T-cell (primary cell): ENCODE results near the gene PAMR1. TPM values are rescaled to one million over a fixed set of nuclear protein-coding genes. Genes with fewer than 3 reads are reported as not detected.
"Not testable (repeated sequence)": the region's sequence is repeated elsewhere in the genome, so short reads cannot be mapped to it uniquely, and the experiment has no call there.

Experiments
- ATAC-seq, 4 experiments: fragments of 200-7000 bp in 3 of 4; fragments of 150-1000 bp in 1 of 4; cut with Tn5 transposase; replicated peaks in 1 of 4; 1 replicate in 3 of 4; 2 replicates in 1 of 4; pipeline ENCODE4 v1.10.0; 2021; ENCODE audit warnings: moderate library complexity in 3 of 4, mild to moderate bottlenecking in 2 of 4, moderate number of reproducible peaks in 1 of 4
- CTCF ChIA-PET, 2 donors: fragments of 300-600 bp; sonication (Branson Sonifier 250); formaldehyde crosslinking; loops; one replicate each; lab custom pipeline; 2022; ENCODE audit warnings: antibody characterized with exemption in 2 of 2; lab: Charles Lee
- POLR2A ChIA-PET, 2 donors: fragments of 300-600 bp; sonication (Branson Sonifier 250); formaldehyde crosslinking; loops; one replicate each; lab custom pipeline; 2022; ENCODE audit warnings: antibody characterized with exemption in 2 of 2; lab: Charles Lee
- DNase-seq, 35 experiments: peaks; one replicate each; pipeline versions ENCODE4 v3.0.0 to v3.0.0-alpha.2; 2013 to 2023
- H3K27ac ChIP-seq: one replicate; pipeline ENCODE4 v1.5.1; 2013; ENCODE audit warnings: low read length
- H3K27me3 ChIP-seq, 2 experiments: replicated peaks in 1 of 2; 1 replicate in 1 of 2; 2 replicates in 1 of 2; pipeline versions ENCODE4 v1.6.1 to v1.7.0; 2013; ENCODE audit warnings: low read length in 1 of 2, mixed read lengths in 1 of 2; ENCODE audit not compliant: control insufficient read depth in 2 of 2, insufficient read depth in 2 of 2; ENCODE audit errors: extremely low read depth in 1 of 2
- H3K36me3 ChIP-seq, 2 donors: 1 replicate in 1 of 2; 2 replicates in 1 of 2; pipeline versions ENCODE4 v1.6.1 to v1.7.0; 2013; ENCODE audit warnings: low read length in 1 of 2; ENCODE audit not compliant: control insufficient read depth in 2 of 2, insufficient read depth in 1 of 2; ENCODE audit errors: extremely low read depth in 1 of 2
- H3K4me1 ChIP-seq, 2 experiments: 1 replicate in 1 of 2; 2 replicates in 1 of 2; pipeline versions ENCODE4 v1.6.1 to v1.7.0; 2013; ENCODE audit warnings: low read length in 2 of 2, mixed read lengths in 1 of 2; ENCODE audit not compliant: insufficient read depth in 2 of 2, control insufficient read depth in 1 of 2; ENCODE audit errors: extremely low read depth in 1 of 2
- H3K4me3 ChIP-seq, 2 donors: 1 replicate in 1 of 2; 2 replicates in 1 of 2; pipeline versions ENCODE4 v1.5.1 to v1.7.0; 2013; ENCODE audit warnings: mild to moderate bottlenecking in 2 of 2, low read length in 1 of 2, moderate library complexity in 1 of 2; ENCODE audit not compliant: control insufficient read depth in 1 of 2; ENCODE audit errors: extremely low read depth in 1 of 2
- H3K9me3 ChIP-seq: 2 replicates; pipeline ENCODE4 v1.7.0; 2013
- H3K27ac Mint-ChIP-seq, 2 donors: one replicate each; pipeline ENCODE4 v1.8.0; 2020 to 2021; ENCODE audit warnings: mild to moderate bottlenecking in 2 of 2, mixed read lengths in 2 of 2
- H3K27me3 Mint-ChIP-seq, 2 donors: one replicate each; pipeline ENCODE4 v1.8.0; 2021 to 2022; ENCODE audit warnings: mixed read lengths in 2 of 2
- H3K36me3 Mint-ChIP-seq: one replicate; pipeline ENCODE4 v1.8.0; 2021; ENCODE audit warnings: mixed read lengths
- H3K4me1 Mint-ChIP-seq, 3 donors: one replicate each; pipeline ENCODE4 v1.8.0; 2020 to 2022; ENCODE audit warnings: mixed read lengths in 3 of 3, mild to moderate bottlenecking in 1 of 3
- H3K4me3 Mint-ChIP-seq, 3 donors: one replicate each; pipeline ENCODE4 v1.8.0; 2020 to 2022; ENCODE audit warnings: mild to moderate bottlenecking in 3 of 3, mixed read lengths in 3 of 3, moderate library complexity in 3 of 3
- H3K9me3 Mint-ChIP-seq, 3 donors: one replicate each; pipeline ENCODE4 v1.8.0; 2020 to 2022; ENCODE audit warnings: mixed read lengths in 3 of 3
- WGBS: methylation state at CpG from one replicate; pipeline ENCODE4 v1.1.5; 2013; ENCODE audit warnings: missing lambda C conversion rate; ENCODE audit not compliant: insufficient coverage; 5-methylcytosine and 5-hydroxymethylcytosine counted together
- total RNA-seq, 35 experiments: library from RNA in 6 of 35; stranded (reverse) in 6 of 35; fragments of 120-200 nt in 1 of 35; gene quantifications; one replicate each; pipeline versions ENCODE4 v1.2.1 to v1.2.4 and lab custom pipeline; 2013 to 2026

The PAMR1 gene
- total RNA-seq, 5 donors from 2014 or later (not counting 1 experiment from before 2014, with no cell fraction given): 0.20 TPM; not detected in 4

DNA sequence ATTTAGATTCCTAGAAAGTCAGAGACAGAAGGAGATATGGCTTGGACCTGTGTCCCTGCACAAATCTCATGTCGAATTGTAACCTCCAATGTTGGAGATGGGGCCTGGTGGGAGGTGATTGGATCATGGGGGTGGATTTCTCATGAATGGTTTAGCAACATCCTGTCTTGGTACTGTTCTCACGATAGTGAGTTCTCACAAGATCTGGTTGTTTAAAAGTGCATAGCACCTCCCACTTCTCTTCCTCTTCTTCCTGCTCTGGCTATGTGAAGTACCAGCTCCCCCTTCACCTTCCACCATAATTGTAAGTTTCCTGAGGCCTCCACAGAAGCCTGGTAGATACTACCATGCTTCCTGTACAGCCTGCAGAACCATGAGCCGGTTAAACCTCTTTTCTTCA lies 27.6 kb upstream of the PAMR1 start:
- Mint-ChIP-seq H3K27me3 (peaks cover 30 to 47% of the 10 kb centered on the region in 2 donors), H3K4me3 (no peak overlapping the region), H3K27ac (no peak overlapping the region), H3K36me3 (no peaks in the 10 kb centered on the region), H3K9me3 (no peaks in the 10 kb centered on the region), H3K4me1 (no peaks in the 10 kb centered on the region)
- no peaks in the 10 kb centered on the region for H3K36me3 ChIP-seq
- ChIA-PET CTCF (no interaction called here), POLR2A (no interaction called here)
- no peak for DNase-seq
- no peaks in the 10 kb centered on the region for H3K9me3 ChIP-seq
- no peak overlapping the region for H3K4me3 ChIP-seq
- H3K4me1 ChIP-seq: no peaks in the 10 kb centered on the region
- no peak for ATAC-seq
- H3K27ac ChIP-seq: no peak overlapping the region
- peaks cover 0 to 7% of the 10 kb centered on the region in 2 experiments for H3K27me3 ChIP-seq
- 0% methylated on average over 1 of the region's 3 CpGs for WGBS

GRCh38 chr11:35552616-35553015 lies 27.2 kb upstream of the PAMR1 start:
- H3K4me1 ChIP-seq: no peaks in the 10 kb centered on the region
- Mint-ChIP-seq H3K9me3 (no peaks in the 10 kb centered on the region), H3K36me3 (no peaks in the 10 kb centered on the region), H3K4me3 (no peak overlapping the region), H3K4me1 (no peaks in the 10 kb centered on the region), H3K27me3 (peaks cover 30 to 50% of the 10 kb centered on the region in 2 donors), H3K27ac (no peak overlapping the region)
- H3K9me3 ChIP-seq: no peaks in the 10 kb centered on the region
- no peak for DNase-seq
- POLR2A ChIA-PET: no interaction called here
- H3K4me3 ChIP-seq: no peak overlapping the region
- CTCF ChIA-PET: no interaction called here
- no peak for ATAC-seq
- no peaks in the 10 kb centered on the region for H3K36me3 ChIP-seq
- WGBS: 100% methylated on average over 2 of the region's 5 CpGs
- H3K27ac ChIP-seq: no peak overlapping the region
- peaks cover 0 to 9% of the 10 kb centered on the region in 2 experiments for H3K27me3 ChIP-seq

GRCh38 chr11:35550374-35551036 lies 25.1 kb upstream of the PAMR1 start:
- no peak overlapping the region for H3K4me3 Mint-ChIP-seq
- no peak overlapping the region for H3K27ac ChIP-seq
- no peak for ATAC-seq
- H3K9me3 ChIP-seq: no peaks in the 10 kb centered on the region
- WGBS: 49% methylated on average over 2 of the region's 3 CpGs
- POLR2A ChIA-PET: interaction anchor here in 1 of 2 donors (0.6 kb wide), 1 partner anchor 702 kb away, joined by 3 read pairs; no protein-coding TSS in a partner anchor
- CTCF ChIA-PET: interaction anchor here in 1 of 2 donors (1.0 kb wide), 1 partner anchor 13 kb away, joined by 3 read pairs; no protein-coding TSS in a partner anchor
- H3K4me3 ChIP-seq: no peak overlapping the region
- H3K27me3 Mint-ChIP-seq: peaks cover 27 to 47% of the 10 kb centered on the region in 2 donors
- peaks cover 0 to 6% of the 10 kb centered on the region in 2 experiments for H3K27me3 ChIP-seq
- no peaks in the 10 kb centered on the region for H3K36me3 ChIP-seq
- no peak overlapping the region for H3K27ac Mint-ChIP-seq
- H3K36me3 Mint-ChIP-seq: no peaks in the 10 kb centered on the region
- no peaks in the 10 kb centered on the region for H3K9me3 Mint-ChIP-seq
- DNase-seq: no peak
- no peaks in the 10 kb centered on the region for H3K4me1 Mint-ChIP-seq
- H3K4me1 ChIP-seq: no peaks in the 10 kb centered on the region

DNA sequence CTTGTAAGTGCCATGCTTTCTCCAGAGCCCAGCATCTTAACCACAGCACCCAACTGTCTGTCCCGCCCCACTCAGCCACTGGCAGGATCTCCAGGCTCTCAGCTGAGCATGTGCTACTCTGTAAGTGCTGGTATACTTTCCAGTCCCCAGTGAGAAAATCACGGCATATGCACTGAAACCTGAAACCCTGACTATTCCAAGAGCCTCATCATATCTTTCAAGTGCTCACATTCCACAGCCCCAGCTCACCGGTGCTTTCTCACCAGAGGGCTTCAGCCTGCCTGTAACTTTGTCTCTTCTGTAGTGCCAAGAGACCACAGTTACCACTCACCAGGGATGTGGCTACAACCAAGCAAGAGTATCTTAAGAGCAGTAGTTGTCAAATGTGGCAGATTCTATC lies 24.4 kb upstream of the PAMR1 start:
- no peaks in the 10 kb centered on the region for H3K4me1 Mint-ChIP-seq
- H3K4me3 ChIP-seq: no peak overlapping the region
- H3K9me3 Mint-ChIP-seq: no peaks in the 10 kb centered on the region
- DNase-seq (no peak), ATAC-seq (no peak)
- H3K27me3 Mint-ChIP-seq: peaks cover 27 to 45% of the 10 kb centered on the region in 2 donors
- 49% methylated on average over 3 of the region's 3 CpGs for WGBS
- H3K9me3 ChIP-seq: no peaks in the 10 kb centered on the region
- H3K4me1 ChIP-seq: no peaks in the 10 kb centered on the region
- H3K27ac ChIP-seq: no peak overlapping the region
- no peaks in the 10 kb centered on the region for H3K36me3 Mint-ChIP-seq
- ChIA-PET CTCF (no interaction called here), POLR2A (no interaction called here)
- no peak overlapping the region for H3K27ac Mint-ChIP-seq
- no peaks in the 10 kb centered on the region for H3K36me3 ChIP-seq
- no peak overlapping the region for H3K4me3 Mint-ChIP-seq
- peaks cover 0 to 6% of the 10 kb centered on the region in 2 experiments for H3K27me3 ChIP-seq

DNA sequence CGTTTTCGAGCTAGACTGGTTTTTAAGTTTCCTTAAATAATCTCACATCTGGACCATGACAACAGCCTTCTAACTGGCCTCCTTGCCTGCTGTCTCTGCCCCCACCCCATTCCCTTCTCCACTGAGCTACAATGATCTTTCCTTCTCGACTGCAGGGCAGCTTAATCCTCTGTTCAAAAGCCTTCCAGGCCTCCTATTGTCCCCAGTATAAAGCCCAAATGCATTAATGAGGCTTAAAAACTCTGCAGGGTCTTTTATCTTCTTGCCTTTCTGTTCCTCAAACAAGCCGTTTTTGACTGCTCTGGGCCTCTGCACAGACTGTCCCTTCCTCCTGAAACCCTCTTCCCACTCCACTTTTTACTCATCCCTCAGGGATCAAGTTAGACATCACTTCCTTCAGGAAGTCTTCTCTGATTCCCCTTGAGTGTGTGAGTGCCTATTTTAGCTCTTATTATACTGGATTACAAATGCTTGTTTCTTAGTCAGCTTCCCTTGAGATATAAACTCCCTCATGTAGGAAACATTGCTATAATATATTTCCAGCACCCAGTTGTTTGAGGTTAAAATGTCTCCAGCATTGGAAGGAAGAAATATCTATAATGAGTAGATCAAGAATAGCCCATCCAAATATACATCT lies 23.6 kb upstream of the PAMR1 start:
- 44% methylated on average over 4 of the region's 4 CpGs for WGBS
- POLR2A ChIA-PET: no interaction called here
- Mint-ChIP-seq H3K4me3 (no peak overlapping the region), H3K27ac (no peak overlapping the region), H3K4me1 (no peaks in the 10 kb centered on the region), H3K36me3 (no peaks in the 10 kb centered on the region), H3K27me3 (peaks cover 21 to 39% of the 10 kb centered on the region in 2 donors), H3K9me3 (no peaks in the 10 kb centered on the region)
- no peak for DNase-seq
- no peak for ATAC-seq
- CTCF ChIA-PET: no interaction called here
- H3K4me1 ChIP-seq: no peaks in the 10 kb centered on the region
- H3K9me3 ChIP-seq: no peaks in the 10 kb centered on the region
- H3K27me3 ChIP-seq: peaks cover 0 to 6% of the 10 kb centered on the region in 2 experiments
- H3K36me3 ChIP-seq: no peaks in the 10 kb centered on the region
- no peak overlapping the region for H3K27ac ChIP-seq
- H3K4me3 ChIP-seq: no peak overlapping the region

DNA sequence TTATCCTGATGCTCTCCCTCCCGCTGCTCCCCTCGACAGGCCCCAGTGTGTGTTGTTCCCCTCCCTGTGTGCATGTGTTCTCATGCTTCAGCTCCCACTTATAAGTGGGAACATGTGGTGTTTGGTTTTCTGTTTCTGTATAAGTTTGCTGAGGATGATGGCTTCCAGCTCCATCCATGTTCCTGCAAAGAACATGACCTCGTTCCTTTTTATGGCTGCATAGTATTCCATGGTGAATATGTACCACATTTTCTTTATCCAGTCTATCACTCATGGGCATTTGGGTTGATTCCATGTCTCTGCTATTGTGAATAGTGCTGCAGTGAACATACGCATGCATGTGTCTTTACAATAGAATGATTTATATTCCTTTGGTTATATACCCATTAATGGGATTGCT lies 22.6 kb upstream of the PAMR1 start:
- H3K27ac ChIP-seq, POLR2A ChIA-PET, H3K4me3 Mint-ChIP-seq, H3K9me3 Mint-ChIP-seq, H3K27me3 ChIP-seq, ATAC-seq, H3K36me3 ChIP-seq, H3K4me1 Mint-ChIP-seq, H3K36me3 Mint-ChIP-seq, CTCF ChIA-PET, H3K9me3 ChIP-seq, H3K4me3 ChIP-seq, DNase-seq, H3K4me1 ChIP-seq, H3K27ac Mint-ChIP-seq: not testable (repeated sequence)
- WGBS: no CpG with 5 or more reads among the region's 4 CpGs
- peaks cover 19 to 39% of the 10 kb centered on the region in 2 donors for H3K27me3 Mint-ChIP-seq
